AG04449 (cell line): Measurements from ENCODE around the gene ANO3.
"Not testable (repeated sequence)": the region's sequence is repeated elsewhere in the genome, so short reads cannot be mapped to it uniquely, and the experiment has no call there.

Experiments
- CTCF ChIA-PET: fragments of 350-600 bp; formaldehyde crosslinking; extraction: SDS; loops from one replicate; lab custom pipeline; 2021; ENCODE audit warnings: antibody characterized with exemption; lab: Yijun Ruan, JAX
- POLR2A ChIA-PET: fragments of 400-600, 350-600 bp; formaldehyde crosslinking; extraction: SDS; loops from one replicate; lab custom pipeline; 2020; ENCODE audit warnings: antibody characterized with exemption, inconsistent platforms; lab: Yijun Ruan, JAX
- DNase-seq: peaks from one replicate; pipeline ENCODE4 v3.0.0-alpha.2; 2010; ENCODE audit warnings: low read depth, low spot score
- H3K4me3 ChIP-seq: 2 replicates; pipeline ENCODE4 v1.5.1; 2011; ENCODE audit warnings: low read depth, mild to moderate bottlenecking, control low read depth, low read length
- TF ChIP-seq, protein P1 (sequence below): IDR thresholded peaks from one replicate; pipeline ENCODE4 v1.5.1; 2011; ENCODE audit warnings: mild to moderate bottlenecking, moderate library complexity, low read length, control low read depth, inconsistent platforms; ENCODE audit not compliant: insufficient read depth; ENCODE audit errors: missing control alignments

ANO3 gene

DNA sequence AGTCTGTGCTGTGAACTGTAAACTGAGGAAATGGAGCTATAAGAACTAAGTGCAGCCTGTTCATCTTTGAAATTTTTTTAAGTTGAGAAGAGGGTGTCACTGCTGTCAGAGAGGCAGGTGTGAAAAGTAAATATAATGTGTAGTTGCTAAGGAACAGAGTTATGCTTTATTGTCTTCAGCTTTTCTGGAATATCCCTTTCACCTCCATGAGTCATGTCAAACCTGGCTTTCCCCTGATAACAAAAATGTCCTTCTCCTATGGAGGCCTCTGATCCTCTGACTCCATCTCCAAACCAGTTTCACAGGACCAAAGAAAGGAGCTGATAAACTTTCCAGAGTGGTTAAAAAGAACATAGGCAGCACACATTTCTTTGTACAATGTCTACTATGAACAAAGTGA is 252.9 kb downstream of the ANO3 start:
- POLR2A ChIA-PET = no interaction called here
- no peak for DNase-seq
- no peak overlapping the region for H3K4me3 ChIP-seq
- TF ChIP-seq, protein P1, sequence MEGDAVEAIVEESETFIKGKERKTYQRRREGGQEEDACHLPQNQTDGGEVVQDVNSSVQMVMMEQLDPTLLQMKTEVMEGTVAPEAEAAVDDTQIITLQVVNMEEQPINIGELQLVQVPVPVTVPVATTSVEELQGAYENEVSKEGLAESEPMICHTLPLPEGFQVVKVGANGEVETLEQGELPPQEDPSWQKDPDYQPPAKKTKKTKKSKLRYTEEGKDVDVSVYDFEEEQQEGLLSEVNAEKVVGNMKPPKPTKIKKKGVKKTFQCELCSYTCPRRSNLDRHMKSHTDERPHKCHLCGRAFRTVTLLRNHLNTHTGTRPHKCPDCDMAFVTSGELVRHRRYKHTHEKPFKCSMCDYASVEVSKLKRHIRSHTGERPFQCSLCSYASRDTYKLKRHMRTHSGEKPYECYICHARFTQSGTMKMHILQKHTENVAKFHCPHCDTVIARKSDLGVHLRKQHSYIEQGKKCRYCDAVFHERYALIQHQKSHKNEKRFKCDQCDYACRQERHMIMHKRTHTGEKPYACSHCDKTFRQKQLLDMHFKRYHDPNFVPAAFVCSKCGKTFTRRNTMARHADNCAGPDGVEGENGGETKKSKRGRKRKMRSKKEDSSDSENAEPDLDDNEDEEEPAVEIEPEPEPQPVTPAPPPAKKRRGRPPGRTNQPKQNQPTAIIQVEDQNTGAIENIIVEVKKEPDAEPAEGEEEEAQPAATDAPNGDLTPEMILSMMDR = no peak
- CTCF ChIA-PET = no interaction called here

GRCh38 chr11:26587073-26587472 is 255.1 kb downstream of the ANO3 start:
- TF ChIP-seq, protein P1 = no peak
- DNase-seq = no peak
- H3K4me3 ChIP-seq = no peak overlapping the region
- CTCF ChIA-PET = no interaction called here
- POLR2A ChIA-PET = no interaction called here

GRCh38 chr11:26593691-26594090 is 261.8 kb downstream of the ANO3 start:
- CTCF ChIA-PET = no interaction called here
- TF ChIP-seq, protein P1 = no peak
- H3K4me3 ChIP-seq = no peak overlapping the region
- POLR2A ChIA-PET = no interaction called here
- DNase-seq = no peak

DNA sequence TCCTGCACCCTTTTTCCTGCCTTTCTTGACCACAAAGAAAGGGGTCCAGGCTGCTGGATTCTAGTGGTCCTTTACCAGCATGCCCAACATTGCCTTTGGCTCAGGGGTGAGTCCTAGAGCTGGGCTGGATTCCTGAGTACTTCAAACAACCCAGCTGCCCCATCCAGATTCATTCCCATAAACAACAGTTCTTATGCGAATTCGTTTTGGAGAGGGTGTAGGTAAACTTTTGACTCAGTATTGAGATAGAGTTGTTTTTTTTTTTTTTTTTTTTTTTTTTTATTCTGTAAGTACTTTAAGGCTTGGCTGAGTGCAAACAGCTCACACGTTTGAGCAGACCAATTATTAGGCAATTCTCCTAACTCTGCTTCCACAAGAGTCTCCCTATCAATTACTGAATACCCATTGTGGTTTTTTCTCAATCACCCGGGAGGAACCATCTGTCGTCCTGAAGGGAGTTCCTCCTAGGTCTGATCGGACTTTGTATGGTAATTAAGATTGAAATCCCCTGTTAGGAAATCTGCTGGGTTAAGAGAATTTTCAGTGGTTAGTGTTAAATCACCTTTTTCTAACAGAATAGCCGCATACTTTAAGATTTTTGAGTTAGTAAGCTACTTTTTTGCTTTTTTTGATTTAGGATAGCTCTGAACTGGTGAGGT is 263.4 kb downstream of the ANO3 start:
- DNase-seq, POLR2A ChIA-PET: not testable (repeated sequence)

DNA sequence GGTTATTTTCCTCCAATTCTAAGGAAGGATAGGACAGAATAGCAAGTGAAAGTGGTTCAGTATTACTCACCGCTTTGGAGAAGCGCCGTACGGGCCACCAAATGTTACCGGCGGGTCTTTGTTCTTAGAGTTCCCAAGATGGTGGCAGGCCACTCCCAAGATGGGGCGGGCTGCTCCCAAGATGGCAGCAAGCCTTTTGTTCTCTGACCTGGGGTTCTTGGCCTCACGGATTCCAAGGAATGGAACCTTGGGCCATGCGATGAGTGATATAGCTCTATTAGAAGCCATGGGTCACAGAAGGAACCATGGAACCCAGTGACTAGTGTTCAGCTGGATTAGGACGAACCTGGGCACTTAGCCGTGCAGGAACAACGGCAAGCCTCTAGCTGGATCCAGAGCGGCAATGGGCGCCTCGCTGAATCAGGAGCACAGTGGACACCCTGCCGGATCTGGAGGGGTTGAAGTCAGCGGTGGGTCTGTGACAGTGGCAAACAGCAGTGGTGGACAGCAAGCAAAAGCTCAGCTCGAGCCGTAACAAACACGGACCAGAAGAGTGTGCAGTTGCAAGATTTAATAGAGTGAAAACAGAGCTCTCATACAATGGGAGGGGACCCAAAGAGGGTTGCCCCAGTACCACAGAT is 265.2 kb downstream of the ANO3 start:
- POLR2A ChIA-PET, CTCF ChIA-PET, DNase-seq, H3K4me3 ChIP-seq: not testable (repeated sequence)

More for the DNA sequence above, 263.4 kb downstream of the ANO3 start:
- H3K4me3 ChIP-seq, CTCF ChIA-PET: not testable (repeated sequence)

GRCh38 chr11:26597899-26598298 is 266.0 kb downstream of the ANO3 start:
- CTCF ChIA-PET = no interaction called here
- no peak for DNase-seq
- POLR2A ChIA-PET = no interaction called here
- TF ChIP-seq, protein P1 = no peak
- no peak overlapping the region for H3K4me3 ChIP-seq

DNA sequence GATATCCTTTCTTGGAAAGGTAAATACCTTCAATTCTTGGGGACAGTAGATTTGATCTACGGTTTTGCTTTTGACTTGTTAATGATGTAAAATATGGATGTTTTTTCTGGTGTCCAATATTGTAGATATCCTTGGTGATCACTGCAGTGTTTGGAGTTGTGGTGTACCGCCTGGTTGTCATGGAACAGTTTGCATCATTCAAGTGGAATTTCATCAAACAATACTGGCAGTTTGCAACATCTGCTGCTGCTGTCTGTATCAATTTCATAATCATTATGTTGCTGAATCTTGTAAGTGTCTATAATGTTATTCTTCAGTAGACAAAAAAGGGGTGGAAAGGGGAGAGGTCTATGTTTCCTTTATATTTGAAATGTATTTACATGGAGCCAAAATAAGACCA is 267.5 kb downstream of the ANO3 start:
- TF ChIP-seq, protein P1 = no peak
- CTCF ChIA-PET = no interaction called here
- no peak overlapping the region for H3K4me3 ChIP-seq
- POLR2A ChIA-PET = no interaction called here
- DNase-seq = no peak
